PFSK-1 (cell line): ENCODE measurements around the gene TET3.

Experiments
- FOXP2 ChIP-seq: optimal IDR thresholded peaks from 2 replicates; pipeline ENCODE3; 2011; ENCODE audit warnings: borderline replicate concordance, control low read depth, inconsistent platforms; ENCODE audit not compliant: insufficient read depth; ENCODE audit errors: extremely low read length, extremely low read depth
- POLR2AphosphoS5 ChIP-seq: IDR thresholded peaks from 2 replicates; pipeline ENCODE4 v1.6.1; 2012; ENCODE audit warnings: low read depth, mild to moderate bottlenecking, control low read depth, low read length, moderate library complexity
- SIN3A ChIP-seq: IDR thresholded peaks from 2 replicates; pipeline ENCODE4 v1.6.1; 2012; ENCODE audit warnings: mild to moderate bottlenecking, low read length, moderate library complexity, borderline replicate concordance; ENCODE audit not compliant: insufficient read depth
- TAF1 ChIP-seq: IDR thresholded peaks from 2 replicates; pipeline ENCODE4 v1.6.1; 2012; ENCODE audit warnings: low read length, control low read depth, borderline replicate concordance; ENCODE audit not compliant: insufficient read depth
- TF ChIP-seq, protein P1 (sequence below), 2 experiments: IDR thresholded peaks; 2 replicates each; pipeline versions ENCODE4 v1.6.1 to v1.8.0; 2011 to 2012; ENCODE audit warnings: low read depth in 2 of 2, low read length in 2 of 2, control low read depth in 1 of 2, inconsistent platforms in 1 of 2, mild to moderate bottlenecking in 1 of 2, moderate library complexity in 1 of 2; ENCODE audit not compliant: insufficient read depth in 1 of 2

The TET3 gene

DNA sequence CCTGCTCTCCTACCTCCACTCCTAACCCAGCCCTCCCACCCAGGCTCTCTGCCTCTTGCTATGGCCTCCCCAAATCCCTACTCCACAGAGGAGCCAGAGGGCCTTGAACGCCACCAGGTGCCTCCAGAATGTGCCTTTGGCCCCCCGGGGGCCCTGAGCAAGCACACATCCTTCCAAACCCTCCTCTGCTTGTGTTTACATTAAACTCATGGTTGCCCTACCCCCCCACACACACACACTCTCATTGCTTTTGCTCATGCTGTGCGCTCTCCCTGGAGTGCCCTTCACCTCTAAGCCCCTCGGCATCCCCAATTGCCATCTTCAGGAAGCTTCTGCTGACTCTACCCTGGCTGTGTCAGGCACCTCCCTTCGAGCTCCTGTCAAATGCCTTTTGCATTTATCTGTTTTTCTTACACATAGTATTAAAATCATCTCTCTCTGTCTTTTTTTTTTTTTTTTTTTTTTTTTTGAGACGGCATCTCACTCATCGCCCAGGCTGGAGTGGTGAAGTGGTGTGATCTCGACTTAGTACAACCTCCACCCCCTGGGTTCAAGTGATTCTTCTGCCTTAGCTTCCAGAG is 16.3 kb upstream of the TET3 start:
- TF ChIP-seq FOXP2, result no peak
- no peak for TF ChIP-seq TAF1
- no peak for TF ChIP-seq POLR2AphosphoS5
- TF ChIP-seq, protein P1, sequence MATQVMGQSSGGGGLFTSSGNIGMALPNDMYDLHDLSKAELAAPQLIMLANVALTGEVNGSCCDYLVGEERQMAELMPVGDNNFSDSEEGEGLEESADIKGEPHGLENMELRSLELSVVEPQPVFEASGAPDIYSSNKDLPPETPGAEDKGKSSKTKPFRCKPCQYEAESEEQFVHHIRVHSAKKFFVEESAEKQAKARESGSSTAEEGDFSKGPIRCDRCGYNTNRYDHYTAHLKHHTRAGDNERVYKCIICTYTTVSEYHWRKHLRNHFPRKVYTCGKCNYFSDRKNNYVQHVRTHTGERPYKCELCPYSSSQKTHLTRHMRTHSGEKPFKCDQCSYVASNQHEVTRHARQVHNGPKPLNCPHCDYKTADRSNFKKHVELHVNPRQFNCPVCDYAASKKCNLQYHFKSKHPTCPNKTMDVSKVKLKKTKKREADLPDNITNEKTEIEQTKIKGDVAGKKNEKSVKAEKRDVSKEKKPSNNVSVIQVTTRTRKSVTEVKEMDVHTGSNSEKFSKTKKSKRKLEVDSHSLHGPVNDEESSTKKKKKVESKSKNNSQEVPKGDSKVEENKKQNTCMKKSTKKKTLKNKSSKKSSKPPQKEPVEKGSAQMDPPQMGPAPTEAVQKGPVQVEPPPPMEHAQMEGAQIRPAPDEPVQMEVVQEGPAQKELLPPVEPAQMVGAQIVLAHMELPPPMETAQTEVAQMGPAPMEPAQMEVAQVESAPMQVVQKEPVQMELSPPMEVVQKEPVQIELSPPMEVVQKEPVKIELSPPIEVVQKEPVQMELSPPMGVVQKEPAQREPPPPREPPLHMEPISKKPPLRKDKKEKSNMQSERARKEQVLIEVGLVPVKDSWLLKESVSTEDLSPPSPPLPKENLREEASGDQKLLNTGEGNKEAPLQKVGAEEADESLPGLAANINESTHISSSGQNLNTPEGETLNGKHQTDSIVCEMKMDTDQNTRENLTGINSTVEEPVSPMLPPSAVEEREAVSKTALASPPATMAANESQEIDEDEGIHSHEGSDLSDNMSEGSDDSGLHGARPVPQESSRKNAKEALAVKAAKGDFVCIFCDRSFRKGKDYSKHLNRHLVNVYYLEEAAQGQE (IDR thresholded peaks at IDR 0.05; ENCODE audit: insufficient read depth in 1 of 2, low read depth in 2 of 2, low read length in 2 of 2), result no peak
- no peak for TF ChIP-seq SIN3A

DNA sequence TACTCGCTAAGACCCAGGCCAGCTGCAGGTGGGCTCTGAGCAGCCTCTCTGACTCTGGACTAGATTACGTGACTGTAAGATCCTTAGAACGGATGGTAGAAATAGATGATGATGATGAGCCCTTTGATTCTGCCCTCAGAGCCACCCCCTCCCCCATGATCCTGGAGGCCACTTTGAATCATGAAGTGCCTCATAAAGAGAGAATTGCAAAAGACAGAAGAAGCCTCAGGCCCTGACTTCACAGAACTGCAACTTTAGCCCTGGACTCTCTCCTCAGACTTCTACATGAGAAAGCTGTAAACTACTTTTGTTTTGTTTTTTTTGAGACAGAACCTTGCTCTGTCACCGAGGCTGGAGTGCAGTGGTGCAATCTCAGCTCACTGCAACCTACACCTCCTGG is 15.4 kb upstream of the TET3 start:
- TF ChIP-seq TAF1 (no peak), FOXP2 (no peak), POLR2AphosphoS5 (no peak), SIN3A (no peak)
- TF ChIP-seq, protein P1 (IDR thresholded peaks at IDR 0.05; ENCODE audit: insufficient read depth in 1 of 2, low read depth in 2 of 2, low read length in 2 of 2), result no peak

DNA sequence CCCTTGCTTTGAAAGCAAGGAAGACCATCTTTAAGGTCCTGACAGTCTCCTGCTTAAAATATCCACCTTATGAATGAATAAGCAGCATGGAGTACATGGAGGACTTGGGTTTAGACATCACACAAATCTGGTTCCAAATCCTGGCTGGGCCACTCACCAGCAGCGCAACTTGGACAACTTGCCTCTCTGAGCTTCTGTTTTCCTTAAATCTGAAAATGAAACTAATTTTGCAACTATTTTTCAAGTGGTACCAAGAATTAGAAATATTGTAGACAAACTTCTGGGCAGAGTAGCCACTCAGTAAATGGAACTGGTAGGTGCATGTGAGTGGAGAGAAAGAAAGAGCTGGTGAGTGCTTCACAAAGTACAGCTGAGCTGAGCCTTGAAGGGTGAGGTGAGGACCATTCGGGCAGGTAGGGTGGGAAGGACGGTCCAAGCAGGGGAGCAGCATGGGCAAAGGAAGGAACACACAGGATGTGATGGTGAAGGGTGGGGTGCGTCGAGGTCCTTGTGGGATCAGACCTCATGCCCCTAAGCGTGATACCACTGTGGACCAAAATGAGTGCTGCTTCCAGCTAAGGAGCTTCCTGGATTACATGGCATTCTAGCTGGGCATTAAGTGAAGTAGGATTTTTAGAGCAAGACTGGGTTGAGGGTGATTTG is 14.4 kb upstream of the TET3 start:
- TF ChIP-seq FOXP2 (no peak), SIN3A (no peak), TAF1 (no peak)
- TF ChIP-seq, protein P1 (IDR thresholded peaks at IDR 0.05; ENCODE audit: insufficient read depth in 1 of 2, low read depth in 2 of 2, low read length in 2 of 2), result no peak

DNA sequence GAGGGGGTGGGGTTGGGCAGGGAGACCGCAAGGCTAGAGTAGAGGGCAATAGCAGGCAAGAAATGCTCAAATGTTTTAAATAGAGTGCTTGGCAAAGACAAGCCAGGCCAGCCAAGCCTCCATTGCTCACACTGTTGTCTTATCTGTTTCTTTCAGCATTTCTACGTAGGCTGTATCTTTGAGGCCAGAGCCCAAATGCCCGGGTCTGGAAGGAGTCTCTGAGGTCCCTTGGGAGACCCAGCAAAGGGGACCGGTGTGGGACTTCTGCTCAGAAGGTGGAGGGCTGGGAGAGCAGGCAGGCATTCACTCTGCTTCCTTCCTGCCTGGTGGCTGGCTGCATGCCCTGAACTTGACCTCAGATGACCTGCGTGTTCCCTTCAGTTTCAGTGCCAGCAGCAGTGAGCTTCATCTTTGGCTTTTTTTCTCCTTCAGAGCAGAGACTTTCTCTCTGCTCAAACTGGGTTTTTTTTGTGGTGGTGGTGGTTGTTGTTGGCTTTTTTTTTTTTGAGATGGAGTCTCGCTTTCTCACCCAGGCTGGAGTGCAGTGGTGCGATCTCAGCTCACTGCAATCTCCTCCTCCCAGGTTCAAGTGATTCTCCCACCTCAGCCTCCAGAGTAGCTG is 13.7 kb upstream of the TET3 start:
- TF ChIP-seq TAF1 (no peak), POLR2AphosphoS5 (no peak), FOXP2 (no peak)
- TF ChIP-seq, protein P1 (IDR thresholded peaks at IDR 0.05; ENCODE audit: insufficient read depth in 1 of 2, low read depth in 2 of 2, low read length in 2 of 2), result no peak
